Neural progenitor cell (in vitro differentiated cells): ENCODE data around the gene CD9. TPM values are rescaled to one million over a fixed set of nuclear protein-coding genes. Genes with fewer than 3 reads are reported as not detected.

ENCODE experiments used
- DNase-seq: peaks from one replicate; pipeline ENCODE4 v3.0.0-alpha.2; 2016; ENCODE audit warnings: low spot score
- H2AFZ ChIP-seq: fragments of 200-600 bp; sonication (generic); replicated peaks from 2 replicates; pipeline ENCODE4 v1.6.1; 2016; ENCODE audit warnings: antibody characterized with exemption
- H3F3A ChIP-seq: fragments of 200-600 bp; sonication (generic); 2 replicates; pipeline ENCODE4 v1.6.1; 2016; ENCODE audit warnings: antibody characterized with exemption, low read depth
- H3K27ac ChIP-seq: fragments of 200-600 bp; sonication (generic); 2 replicates; pipeline ENCODE4 v1.5.1; 2016; ENCODE audit warnings: mild to moderate bottlenecking
- H3K27me3 ChIP-seq: fragments of 200-600 bp; sonication (generic); 2 replicates; pipeline ENCODE4 v1.6.1; 2016; ENCODE audit warnings: mild to moderate bottlenecking, moderate library complexity
- H3K36me3 ChIP-seq: fragments of 200-600 bp; sonication (generic); 2 replicates; pipeline ENCODE4 v1.5.1; 2016
- H3K4me1 ChIP-seq: fragments of 200-600 bp; sonication (generic); 2 replicates; pipeline ENCODE4 v1.6.1; 2016; ENCODE audit warnings: mixed run types
- H3K4me2 ChIP-seq: fragments of 200-600 bp; sonication (generic); 2 replicates; pipeline ENCODE4 v1.6.1; 2016
- H3K4me3 ChIP-seq: fragments of 200-600 bp; sonication (generic); 2 replicates; pipeline ENCODE4 v1.5.1; 2016
- H3K79me2 ChIP-seq: fragments of 200-600 bp; sonication (generic); 2 replicates; pipeline ENCODE4 v1.6.1; 2016; ENCODE audit warnings: low read depth
- H3K9ac ChIP-seq: fragments of 200-600 bp; sonication (generic); 2 replicates; pipeline ENCODE4 v1.6.1; 2016
- H3K9me3 ChIP-seq: fragments of 200-600 bp; sonication (generic); 2 replicates; pipeline ENCODE4 v1.5.1; 2016; ENCODE audit warnings: low read depth
- H4K20me1 ChIP-seq: fragments of 200-600 bp; sonication (generic); 2 replicates; pipeline ENCODE4 v1.6.1; 2016; ENCODE audit warnings: low read depth
- H3K27ac Mint-ChIP-seq: 3 replicates; pipeline ENCODE4 v1.8.0; 2021; ENCODE audit warnings: mixed read lengths
- H3K27me3 Mint-ChIP-seq: 2 replicates; pipeline ENCODE4 v1.8.0; 2022; ENCODE audit warnings: low read depth, mild to moderate bottlenecking, inconsistent platforms, moderate library complexity, mixed read lengths; ENCODE audit not compliant: insufficient read depth
- H3K36me3 Mint-ChIP-seq: 3 replicates; pipeline ENCODE4 v1.8.0; 2021; ENCODE audit warnings: mixed read lengths
- H3K4me1 Mint-ChIP-seq: 3 replicates; pipeline ENCODE4 v1.8.0; 2021; ENCODE audit warnings: mixed read lengths
- H3K4me3 Mint-ChIP-seq: 3 replicates; pipeline ENCODE4 v1.8.0; 2021; ENCODE audit warnings: mild to moderate bottlenecking, moderate library complexity, mixed read lengths
- H3K9me3 Mint-ChIP-seq: 3 replicates; pipeline ENCODE4 v1.8.0; 2020; ENCODE audit warnings: mixed read lengths
- EZH2 ChIP-seq: fragments of 200-600 bp; sonication (generic); IDR thresholded peaks from 2 replicates; pipeline ENCODE4 v1.6.1; 2017; ENCODE audit warnings: antibody characterized with exemption, mild to moderate bottlenecking, moderate library complexity
- EZH2phosphoT487 ChIP-seq: fragments of 200-600 bp; sonication (generic); IDR thresholded peaks from 2 replicates; pipeline ENCODE4 v1.6.1; 2017; ENCODE audit warnings: antibody characterized with exemption
- total RNA-seq: library from RNA; depleted of rRNA; stranded (reverse); fragments of >200 nt; gene quantifications from 2 replicates; pipeline ENCODE4 v1.2.3, GENCODE V29; 2015; ENCODE audit warnings: low replicate concordance
- TF ChIP-seq, protein P1 (sequence below): fragments of 200-600 bp; sonication (generic); IDR thresholded peaks from 2 replicates; pipeline ENCODE4 v1.5.1; 2017; ENCODE audit warnings: antibody characterized with exemption, mild to moderate bottlenecking

The CD9 gene
- total RNA-seq, 1 donor from 2014 or later = 3.6 TPM

- Mint-ChIP-seq H3K4me1 (peaks cover 77% of the 10 kb centered on the region), H3K36me3 (no peaks in the 10 kb centered on the region), H3K4me3 (no peak overlapping the region), H3K9me3 (no peaks in the 10 kb centered on the region), H3K27ac (peak overlapping the region; percentile 92), H3K27me3 (peaks cover 7% of the 10 kb centered on the region)
- H3K27me3 ChIP-seq = no peaks in the 10 kb centered on the region
- no peak overlapping the region for H3K9ac ChIP-seq
- H3F3A ChIP-seq = peaks cover 6% of the 10 kb centered on the region
- TF ChIP-seq EZH2phosphoT487 (no peak), EZH2 (no peak)
- TF ChIP-seq, protein P1, sequence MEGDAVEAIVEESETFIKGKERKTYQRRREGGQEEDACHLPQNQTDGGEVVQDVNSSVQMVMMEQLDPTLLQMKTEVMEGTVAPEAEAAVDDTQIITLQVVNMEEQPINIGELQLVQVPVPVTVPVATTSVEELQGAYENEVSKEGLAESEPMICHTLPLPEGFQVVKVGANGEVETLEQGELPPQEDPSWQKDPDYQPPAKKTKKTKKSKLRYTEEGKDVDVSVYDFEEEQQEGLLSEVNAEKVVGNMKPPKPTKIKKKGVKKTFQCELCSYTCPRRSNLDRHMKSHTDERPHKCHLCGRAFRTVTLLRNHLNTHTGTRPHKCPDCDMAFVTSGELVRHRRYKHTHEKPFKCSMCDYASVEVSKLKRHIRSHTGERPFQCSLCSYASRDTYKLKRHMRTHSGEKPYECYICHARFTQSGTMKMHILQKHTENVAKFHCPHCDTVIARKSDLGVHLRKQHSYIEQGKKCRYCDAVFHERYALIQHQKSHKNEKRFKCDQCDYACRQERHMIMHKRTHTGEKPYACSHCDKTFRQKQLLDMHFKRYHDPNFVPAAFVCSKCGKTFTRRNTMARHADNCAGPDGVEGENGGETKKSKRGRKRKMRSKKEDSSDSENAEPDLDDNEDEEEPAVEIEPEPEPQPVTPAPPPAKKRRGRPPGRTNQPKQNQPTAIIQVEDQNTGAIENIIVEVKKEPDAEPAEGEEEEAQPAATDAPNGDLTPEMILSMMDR = no peak
- no peak for DNase-seq
- H3K79me2 ChIP-seq = no peaks in the 10 kb centered on the region
- no peak overlapping the region for H3K4me2 ChIP-seq
- H3K4me1 ChIP-seq = peaks cover 41% of the 10 kb centered on the region
- no peak overlapping the region for H3K27ac ChIP-seq
- no peak overlapping the region for H2AFZ ChIP-seq
- H3K36me3 ChIP-seq = no peaks in the 10 kb centered on the region
- H4K20me1 ChIP-seq = no peaks in the 10 kb centered on the region
- H3K9me3 ChIP-seq = no peaks in the 10 kb centered on the region
- no peak overlapping the region for H3K4me3 ChIP-seq
These were observed 29.3 kb downstream of the CD9 start for GRCh38 chr12:6229224-6230218.

DNA sequence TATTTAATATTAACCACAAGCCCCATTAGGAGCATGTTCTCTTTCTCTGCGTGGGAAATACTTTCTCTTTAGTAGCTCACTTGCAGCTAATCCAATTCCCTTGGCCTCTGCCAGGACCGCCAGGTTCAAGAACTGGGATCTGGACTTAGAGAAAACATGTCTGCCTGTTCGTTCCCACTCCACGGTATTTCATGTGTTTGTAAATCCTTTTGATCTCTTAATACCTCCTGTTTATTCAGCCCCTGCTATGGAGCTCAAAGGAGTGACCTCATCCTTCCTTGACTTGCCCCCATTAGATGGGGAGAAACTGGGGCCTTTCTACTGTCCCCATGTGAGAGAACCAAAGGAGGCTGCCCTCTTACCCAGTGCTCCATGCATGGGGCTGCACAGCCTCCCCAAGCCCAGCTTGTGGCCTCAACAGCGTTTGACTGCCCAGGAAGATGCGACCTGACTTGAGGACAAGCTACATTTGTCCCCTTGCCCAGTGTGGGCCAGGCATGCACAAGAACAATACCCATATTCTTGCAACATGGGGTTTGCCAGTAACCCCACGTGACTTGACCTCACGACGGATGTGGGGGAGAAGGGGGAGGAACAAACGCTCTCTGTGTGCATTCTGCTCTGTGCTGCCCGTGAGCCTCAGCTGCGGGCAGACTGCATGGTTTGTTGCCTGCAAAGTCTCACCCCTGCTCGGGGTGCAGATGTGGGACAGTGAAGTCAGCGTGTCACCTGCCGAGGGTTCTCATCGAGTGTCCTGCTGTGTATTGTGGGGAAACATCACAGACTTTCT lies 30.3 kb downstream of the CD9 start:
- Mint-ChIP-seq H3K36me3 (peaks cover 2% of the 10 kb centered on the region), H3K27me3 (peaks cover 11% of the 10 kb centered on the region)

More for the DNA sequence above, 30.3 kb downstream of the CD9 start:
- Mint-ChIP-seq H3K9me3 (no peaks in the 10 kb centered on the region), H3K27ac (peak overlapping the region; percentile 92), H3K4me1 (peaks cover 82% of the 10 kb centered on the region), H3K4me3 (peak overlapping the region; percentile 58)
- Histone ChIP-seq H2AFZ (no peak overlapping the region), H3K27me3 (no peaks in the 10 kb centered on the region), H3K36me3 (no peaks in the 10 kb centered on the region), H3K9me3 (no peaks in the 10 kb centered on the region), H3K9ac (no peak overlapping the region), H3K79me2 (no peaks in the 10 kb centered on the region), H3K4me3 (no peak overlapping the region), H3K4me1 (peaks cover 41% of the 10 kb centered on the region), H3F3A (peaks cover 6% of the 10 kb centered on the region), H3K4me2 (no peak overlapping the region), H3K27ac (no peak overlapping the region), H4K20me1 (no peaks in the 10 kb centered on the region)
- TF ChIP-seq EZH2 (no peak), EZH2phosphoT487 (no peak)
- TF ChIP-seq, protein P1 = no peak
- no peak for DNase-seq
